Psoas muscle (tissue), 8 donors: ENCODE data around the gene THAP4. TPM values are rescaled to one million over a fixed set of nuclear protein-coding genes. Genes with fewer than 3 reads are reported as not detected.

Source experiments
- ATAC-seq, 4 donors: fragments of 200-7000 bp; cut with Tn5 transposase; one replicate each; pipeline ENCODE4 v1.9.1; 2020; ENCODE audit warnings: moderate library complexity in 3 of 4, mild to moderate bottlenecking in 2 of 4
- DNase-seq, 2 donors: peaks; one replicate each; pipeline ENCODE4 v3.0.0-alpha.2; 2020
- H3K27ac ChIP-seq: fragments of 200-600 bp; one replicate; pipeline ENCODE4 v1.8.0; 2022
- H3K27me3 ChIP-seq, 3 donors: fragments of 200-600 bp in 1 of 3; one replicate each; pipeline versions ENCODE4 v1.6.1 to v1.8.0; 2013 to 2022; ENCODE audit warnings: low read length in 2 of 3, mild to moderate bottlenecking in 2 of 3, moderate library complexity in 1 of 3; ENCODE audit not compliant: insufficient read depth in 3 of 3
- H3K36me3 ChIP-seq, 2 donors: fragments of 200-600 bp in 1 of 2; one replicate each; pipeline versions ENCODE4 v1.6.1 to v1.8.0; 2013 to 2022; ENCODE audit warnings: low read depth in 1 of 2, mild to moderate bottlenecking in 1 of 2, moderate library complexity in 1 of 2; ENCODE audit not compliant: insufficient read depth in 1 of 2
- H3K4me1 ChIP-seq: fragments of 200-600 bp; one replicate; pipeline ENCODE4 v1.8.0; 2022
- H3K4me3 ChIP-seq: fragments of 200-600 bp; one replicate; pipeline ENCODE4 v1.8.0; 2022; ENCODE audit warnings: mild to moderate bottlenecking
- H3K9me3 ChIP-seq: fragments of 200-600 bp; one replicate; pipeline ENCODE4 v1.8.0; 2022
- CTCF ChIP-seq: fragments of 200-600 bp; IDR thresholded peaks from one replicate; pipeline ENCODE4 v1.8.0; 2022; ENCODE audit warnings: antibody characterized with exemption
- WGBS, 3 donors: extraction: QIAGEN DNeasy Blood & Tissue Kit; methylation state at CpG; one replicate each; pipeline versions ENCODE4 v1.1.6 to v1.1.7; 2013; 5-methylcytosine and 5-hydroxymethylcytosine counted together
- intact Hi-C, 2 donors: fragments of 100-400 bp; cut with DNase I; formaldehyde crosslinking; loops; one replicate each; pipeline versions ENCODE4 v1.11.0 to v1.14.2; 2022
- polyA plus RNA-seq, 3 donors: library from polyadenylated mRNA; stranded (reverse); fragments of 200-250 nt; gene quantifications; one replicate each; pipeline ENCODE4 v1.2.3, GENCODE V29; 2013
- total RNA-seq, 4 donors: library from RNA; stranded (reverse); fragmentation: NEBNext Ultra II Directional in 2 of 4; extraction: Animal tissue kit (Norgen Biotek cat#: 25700) in 2 of 4; gene quantifications; one replicate each; pipeline versions ENCODE4 v1.2.1 to v1.2.4, GENCODE V29; 2021 to 2023
- donor health status: healthy with polysubstance abuse.
- donor health status: DM: no; HTN: no; CAD: no; lungs with moderate emphysema.
- donor health status: Bipolar disorder and iron deficiency.
- donor health status: healthy.
- donor health status: DM: yes; HTN: yes; CAD: no.
- donor health status: DM: no; HTN: no; CAD: no.
- donor health status: DM: no; HTN: no; CAD: no.
- donor health status: DM: yes; HTN: yes; CAD: no.

The THAP4 gene
- total and polyA plus RNA-seq, 7 donors: 64.9 to 133 (median 89.6) TPM

- intact Hi-C loops: no loop called here
- WGBS, 3 donors: 90 to 93% (median 92%) methylated on average over 8 of the region's 8 CpGs
Observed at GRCh38 chr2:241640165-241640795, 3.3 kb upstream of the THAP4 start.

DNA sequence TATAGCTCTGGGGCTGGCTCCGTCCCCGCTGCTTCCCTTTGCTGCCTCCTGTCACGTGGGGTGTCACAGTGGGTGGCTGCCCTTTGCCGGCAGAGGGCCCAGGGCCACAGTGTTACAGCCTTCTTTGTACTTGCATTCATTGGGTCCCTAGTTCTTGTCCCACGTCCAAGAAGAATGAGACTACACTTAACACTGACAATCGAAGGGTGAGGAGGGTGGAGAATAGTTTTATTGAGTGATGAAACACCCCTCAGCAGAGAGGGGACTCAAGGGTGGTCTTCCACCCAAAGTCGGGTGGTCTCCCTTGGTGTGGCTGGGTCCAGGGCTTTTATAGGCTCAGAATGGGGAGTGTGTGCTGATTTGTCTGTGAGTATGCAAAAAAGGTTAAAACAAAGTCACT lies 2.4 kb upstream of the THAP4 start:
- ATAC-seq: no peak
- 92 to 98% (median 93%) methylated on average over 7 of the region's 7 CpGs for WGBS, 3 donors

More at GRCh38 chr2:241640165-241640795, 3.3 kb upstream of the THAP4 start:
- DNase-seq (no peak), ATAC-seq (no peak)
- H3K36me3 ChIP-seq: peaks cover 0 to 8% of the 10 kb centered on the region in 2 donors
- H3K9me3 ChIP-seq: peaks cover 5% of the 10 kb centered on the region
- no peak overlapping the region for H3K4me3 ChIP-seq
- no peaks in the 10 kb centered on the region for H3K27me3 ChIP-seq
- H3K4me1 ChIP-seq: peaks cover 24% of the 10 kb centered on the region
- H3K27ac ChIP-seq: no peak overlapping the region
- TF ChIP-seq CTCF: no peak

GRCh38 chr2:241638940-241639339 lies 2.0 kb upstream of the THAP4 start:
- Histone ChIP-seq H3K27me3 (no peaks in the 10 kb centered on the region), H3K9me3 (peaks cover 5% of the 10 kb centered on the region), H3K4me3 (peak overlapping the region; percentile 87), H3K36me3 (peaks cover 0 to 15% of the 10 kb centered on the region in 2 donors), H3K27ac (no peak overlapping the region), H3K4me1 (peaks cover 30% of the 10 kb centered on the region)
- intact Hi-C loops: loop anchor here in 1 of 2 donors (10.0 kb wide), 1 partner anchor 274 kb away; no protein-coding TSS in a partner anchor
- 94 to 96% (median 96%) methylated on average over 14 of the region's 14 CpGs for WGBS, 3 donors
- DNase-seq: no peak
- TF ChIP-seq CTCF: no peak
- no peak for ATAC-seq

More for the DNA sequence above, 2.4 kb upstream of the THAP4 start:
- peaks cover 0 to 11% of the 10 kb centered on the region in 2 donors for H3K36me3 ChIP-seq
- no peaks in the 10 kb centered on the region for H3K27me3 ChIP-seq
- peaks cover 5% of the 10 kb centered on the region for H3K9me3 ChIP-seq
- no peak for DNase-seq
- H3K4me1 ChIP-seq: peaks cover 30% of the 10 kb centered on the region
- intact Hi-C loops: loop anchor here in 1 of 2 donors (10.0 kb wide), 1 partner anchor 275 kb away; no protein-coding TSS in a partner anchor
- no peak overlapping the region for H3K4me3 ChIP-seq
- H3K27ac ChIP-seq: no peak overlapping the region
- TF ChIP-seq CTCF: no peak

DNA sequence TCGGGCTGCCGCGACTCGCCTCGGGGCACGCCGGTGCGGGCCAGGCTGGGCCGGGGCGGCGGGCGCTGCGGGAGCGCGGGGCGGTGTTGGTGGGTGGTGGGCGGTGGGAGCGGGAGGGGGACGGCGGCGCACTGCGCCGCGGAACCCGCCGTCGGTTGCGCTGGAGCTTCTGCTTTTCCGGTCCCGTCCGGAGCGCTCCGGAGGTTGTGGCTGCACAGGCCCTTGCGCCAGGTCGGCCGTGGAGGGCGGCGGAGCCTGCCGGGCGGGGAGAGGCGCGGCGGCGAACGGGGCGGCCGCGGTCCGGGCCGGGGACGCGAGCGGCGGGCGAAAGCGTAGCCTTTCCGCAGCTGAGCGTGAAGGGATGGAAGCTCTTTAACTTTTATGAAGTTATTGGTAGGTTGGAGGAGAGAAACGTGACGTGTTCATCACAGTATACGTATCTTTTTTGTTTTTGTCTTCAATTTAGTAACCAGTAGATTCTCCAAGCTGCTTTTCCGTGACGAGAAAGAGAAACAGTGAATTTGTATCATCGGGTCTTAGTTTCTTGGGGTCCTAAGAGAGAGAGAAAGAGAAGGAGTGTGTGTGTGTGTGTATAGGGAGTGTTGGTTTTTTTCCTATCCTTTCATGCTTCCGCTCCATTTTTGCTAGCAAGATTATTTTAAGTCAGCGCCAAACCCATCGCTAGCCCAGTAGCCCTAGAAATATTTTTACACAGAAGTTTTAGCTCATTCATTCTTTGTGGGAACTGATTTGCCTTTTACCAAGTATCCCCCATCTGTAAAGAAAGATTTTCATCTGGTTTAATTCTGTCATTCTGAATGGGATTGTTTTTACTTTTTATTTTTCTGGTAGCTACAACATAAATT lies 1.1 kb upstream of the THAP4 start:
- Histone ChIP-seq H3K4me3 (peak overlapping the region; percentile 87), H3K27me3 (no peaks in the 10 kb centered on the region), H3K9me3 (peaks cover 5% of the 10 kb centered on the region), H3K36me3 (peaks cover 0 to 23% of the 10 kb centered on the region in 2 donors), H3K4me1 (peaks cover 30% of the 10 kb centered on the region), H3K27ac (peak overlapping the region; percentile 99)
- DNase-seq (no peak), ATAC-seq (peak in 1 of 4 donors; percentile 5)
- WGBS, 3 donors: 1% methylated on average over 54 to 67 of the region's 67 CpGs
- intact Hi-C loops: loop anchor here in 1 of 2 donors (10.0 kb wide), 1 partner anchor 273 kb away; no protein-coding TSS in a partner anchor
- TF ChIP-seq CTCF: no peak
